ENCODE results near the gene CTSC.
A peak's percentile ranks its signal among the peaks of the same experiment; 100 is the strongest.
"Not testable (repeated sequence)": the region's sequence is repeated elsewhere in the genome, so short reads cannot be mapped to it uniquely, and the experiment has no call there.

CTSC gene

GRCh38 chr11:88281317-88281712, 56.2 kb downstream of the CTSC start:
- no peak for DNase-seq (ENCODE audit: low read depth)

GRCh38 chr11:88280673-88281316, 56.7 kb downstream of the CTSC start:
- DNase-seq (ENCODE audit: low read depth), result no peak

- DNase-seq (ENCODE audit: low read depth), result no peak
Observed at GRCh38 chr11:88277349-88277915, 60.1 kb downstream of the CTSC start.

GRCh38 chr11:88275636-88276035, 61.9 kb downstream of the CTSC start:
- no peak for DNase-seq (ENCODE audit: low read depth)

- DNase-seq (ENCODE audit: low read depth), result no peak
Observed at GRCh38 chr11:88266919-88267318, 70.6 kb downstream of the CTSC start.

GRCh38 chr11:88266157-88266556, 71.4 kb downstream of the CTSC start:
- DNase-seq (ENCODE audit: low read depth), result no peak

- DNase-seq (ENCODE audit: low read depth), result no peak
Observed at GRCh38 chr11:88259431-88259830, 78.1 kb downstream of the CTSC start.

GRCh38 chr11:88252208-88252607, 85.3 kb downstream of the CTSC start:
- DNase-seq (ENCODE audit: low read depth), result no peak

- no peak for DNase-seq (ENCODE audit: low read depth)
Observed at GRCh38 chr11:88250566-88251242, 86.8 kb downstream of the CTSC start.

GRCh38 chr11:88249706-88250105, 87.8 kb downstream of the CTSC start:
- DNase-seq (ENCODE audit: low read depth), result no peak

- DNase-seq (ENCODE audit: low read depth), result peak; percentile 22
Observed at GRCh38 chr11:88246696-88247095, 90.8 kb downstream of the CTSC start.

GRCh38 chr11:88245576-88245975, 92.0 kb downstream of the CTSC start:
- not testable (repeated sequence) for DNase-seq (ENCODE audit: low read depth)

All from fibroblast of the conjunctiva (primary cell).